KMS-11 (cell line): Measurements from ENCODE around the gene AKAP13.
"Not testable (repeated sequence)": the region's sequence is repeated elsewhere in the genome, so short reads cannot be mapped to it uniquely, and the experiment has no call there.

Source experiments
- H2AFZ ChIP-seq: fragments of 200-600 bp; sonication (generic); 2 replicates; pipeline ENCODE4 v1.6.1; 2016; ENCODE audit warnings: antibody characterized with exemption, mixed run types, low read depth
- H3K27ac ChIP-seq: fragments of 200-600 bp; sonication (generic); 2 replicates; pipeline ENCODE4 v1.6.1; 2016; ENCODE audit warnings: mild to moderate bottlenecking, mixed run types
- H3K27me3 ChIP-seq: fragments of 200-600 bp; sonication (generic); 2 replicates; pipeline ENCODE4 v1.6.1; 2017; ENCODE audit warnings: mild to moderate bottlenecking, low read depth, mixed run types, moderate library complexity; ENCODE audit not compliant: insufficient read depth
- H3K36me3 ChIP-seq: fragments of 200-600 bp; sonication (generic); 2 replicates; pipeline ENCODE4 v1.6.1; 2017; ENCODE audit warnings: mild to moderate bottlenecking, mixed run types; ENCODE audit not compliant: insufficient read depth
- H3K4me1 ChIP-seq: fragments of 200-600 bp; sonication (generic); 2 replicates; pipeline ENCODE4 v1.6.1; 2016; ENCODE audit warnings: mild to moderate bottlenecking, low read depth, mixed run types; ENCODE audit not compliant: poor library complexity, severe bottlenecking
- H3K4me2 ChIP-seq: fragments of 200-600 bp; sonication (generic); 2 replicates; pipeline ENCODE4 v1.7.0; 2016; ENCODE audit warnings: mild to moderate bottlenecking, mixed run types
- H3K4me3 ChIP-seq: fragments of 200-600 bp; sonication (generic); IDR thresholded peaks from 2 replicates; pipeline ENCODE4 v1.6.1; 2017; ENCODE audit warnings: low read depth, low read length, mixed read lengths; ENCODE audit not compliant: insufficient read depth
- H3K79me2 ChIP-seq: fragments of 200-600 bp; sonication (generic); 2 replicates; pipeline ENCODE4 v1.6.1; 2016; ENCODE audit warnings: low read depth, mixed run types; ENCODE audit not compliant: insufficient read depth
- H3K9ac ChIP-seq: fragments of 200-600 bp; sonication (generic); 2 replicates; pipeline ENCODE4 v1.6.1; 2016; ENCODE audit warnings: mild to moderate bottlenecking, mixed run types
- H4K20me1 ChIP-seq: fragments of 200-600 bp; sonication (generic); 2 replicates; pipeline ENCODE4 v1.6.1; 2016; ENCODE audit warnings: mild to moderate bottlenecking, mixed run types; ENCODE audit not compliant: insufficient read depth
- CTCF ChIP-seq: fragments of 200-600 bp; sonication (generic); conservative IDR thresholded peaks from 2 replicates; pipeline ENCODE4 v1.6.1; 2017; ENCODE audit warnings: low read depth, mild to moderate bottlenecking, antibody characterized with exemption, low read length, moderate library complexity, mixed read lengths

The AKAP13 gene

GRCh38 chr15:85530079-85530478 lies 149.7 kb downstream of the AKAP13 start:
- no peak for TF ChIP-seq CTCF
- no peak overlapping the region for H2AFZ ChIP-seq
- H3K4me2 ChIP-seq = no peak overlapping the region
- peaks cover 17% of the 10 kb centered on the region for H3K4me1 ChIP-seq
- no peaks in the 10 kb centered on the region for H3K79me2 ChIP-seq
- H4K20me1 ChIP-seq = no peaks in the 10 kb centered on the region
- no peak overlapping the region for H3K27ac ChIP-seq
- no peaks in the 10 kb centered on the region for H3K27me3 ChIP-seq
- no peak overlapping the region for H3K9ac ChIP-seq
- no peak overlapping the region for H3K4me3 ChIP-seq
- H3K36me3 ChIP-seq = no peaks in the 10 kb centered on the region

- Histone ChIP-seq H3K4me1 (peaks cover 7% of the 10 kb centered on the region), H3K4me2 (no peak overlapping the region), H2AFZ (no peak overlapping the region), H3K4me3 (no peak overlapping the region), H3K9ac (no peak overlapping the region), H4K20me1 (no peaks in the 10 kb centered on the region), H3K27me3 (no peaks in the 10 kb centered on the region), H3K79me2 (no peaks in the 10 kb centered on the region), H3K36me3 (no peaks in the 10 kb centered on the region), H3K27ac (no peak overlapping the region)
- TF ChIP-seq CTCF = no peak
These were observed 150.7 kb downstream of the AKAP13 start for GRCh38 chr15:85531083-85531482.

- Histone ChIP-seq H3K4me2 (no peak overlapping the region), H4K20me1 (no peaks in the 10 kb centered on the region), H3K27ac (no peak overlapping the region), H3K4me1 (no peaks in the 10 kb centered on the region), H3K36me3 (no peaks in the 10 kb centered on the region), H3K9ac (no peak overlapping the region), H3K4me3 (no peak overlapping the region), H3K27me3 (no peaks in the 10 kb centered on the region), H2AFZ (no peak overlapping the region), H3K79me2 (no peaks in the 10 kb centered on the region)
- no peak for TF ChIP-seq CTCF
These were observed 152.3 kb downstream of the AKAP13 start for GRCh38 chr15:85532689-85533088.

- Histone ChIP-seq H3K4me2 (no peak overlapping the region), H3K4me3 (no peak overlapping the region)
These were observed 153.6 kb downstream of the AKAP13 start for GRCh38 chr15:85534031-85534430.

GRCh38 chr15:85535533-85536330 lies 155.3 kb downstream of the AKAP13 start:
- H3K4me1 ChIP-seq, H3K9ac ChIP-seq, H3K27ac ChIP-seq, H2AFZ ChIP-seq, H3K36me3 ChIP-seq, H3K4me3 ChIP-seq, H3K79me2 ChIP-seq, H3K4me2 ChIP-seq, H3K27me3 ChIP-seq, H4K20me1 ChIP-seq: not testable (repeated sequence)

More at GRCh38 chr15:85534031-85534430, 153.6 kb downstream of the AKAP13 start:
- H3K4me1 ChIP-seq = no peaks in the 10 kb centered on the region
- H2AFZ ChIP-seq = no peak overlapping the region
- no peak overlapping the region for H3K27ac ChIP-seq
- H3K27me3 ChIP-seq = no peaks in the 10 kb centered on the region
- no peaks in the 10 kb centered on the region for H4K20me1 ChIP-seq
- H3K79me2 ChIP-seq = no peaks in the 10 kb centered on the region
- no peak for TF ChIP-seq CTCF
- no peaks in the 10 kb centered on the region for H3K36me3 ChIP-seq
- no peak overlapping the region for H3K9ac ChIP-seq
